Natural killer cell (primary cell): ENCODE data around the gene PPFIA2. TPM values are rescaled to one million over a fixed set of nuclear protein-coding genes. Genes with fewer than 3 reads are reported as not detected.

Experiments
- ATAC-seq, 3 donors: fragments of 150-1000 bp in 2 of 3; fragments of 200-7000 bp in 1 of 3; cut with Tn5 transposase; 1 replicate in 1 of 3; 2 replicates in 2 of 3; pipeline ENCODE4 v1.10.0; 2021; ENCODE audit warnings: mild to moderate bottlenecking in 2 of 3, moderate library complexity in 2 of 3
- DNase-seq, 2 donors: peaks; one replicate each; pipeline versions ENCODE4 v3.0.0 to v3.0.0-alpha.2; 2013 to 2021; ENCODE audit warnings: mixed read lengths in 1 of 2
- H3K27ac ChIP-seq: one replicate; pipeline ENCODE4 v1.5.1; 2013; ENCODE audit warnings: mild to moderate bottlenecking, low read length
- H3K27me3 ChIP-seq: one replicate; pipeline ENCODE4 v1.6.1; 2013; ENCODE audit warnings: low read length; ENCODE audit not compliant: control insufficient read depth, insufficient read depth
- H3K36me3 ChIP-seq: one replicate; pipeline ENCODE4 v1.6.1; 2013; ENCODE audit warnings: low read length; ENCODE audit not compliant: control insufficient read depth, insufficient read depth
- H3K4me1 ChIP-seq: one replicate; pipeline ENCODE4 v1.6.1; 2013; ENCODE audit warnings: low read length; ENCODE audit not compliant: control insufficient read depth, insufficient read depth
- H3K4me3 ChIP-seq: one replicate; pipeline ENCODE4 v1.5.1; 2013; ENCODE audit warnings: low read length
- H3K9me3 ChIP-seq: one replicate; pipeline ENCODE4 v1.6.1; 2013; ENCODE audit warnings: low read length; ENCODE audit not compliant: control insufficient read depth, insufficient read depth
- H3K27ac Mint-ChIP-seq, 2 donors: one replicate each; pipeline ENCODE4 v1.8.0; 2022; ENCODE audit warnings: mild to moderate bottlenecking in 2 of 2, mixed read lengths in 2 of 2, moderate library complexity in 1 of 2
- H3K27me3 Mint-ChIP-seq, 2 donors: one replicate each; pipeline ENCODE4 v1.8.0; 2022; ENCODE audit warnings: low read depth in 2 of 2, mixed read lengths in 2 of 2
- H3K36me3 Mint-ChIP-seq: one replicate; pipeline ENCODE4 v1.8.0; 2022; ENCODE audit warnings: mixed read lengths
- H3K4me1 Mint-ChIP-seq, 2 donors: one replicate each; pipeline ENCODE4 v1.8.0; 2022; ENCODE audit warnings: mixed read lengths in 2 of 2
- H3K4me3 Mint-ChIP-seq: one replicate; pipeline ENCODE4 v1.8.0; 2022; ENCODE audit warnings: mild to moderate bottlenecking, moderate library complexity, mixed read lengths
- H3K9me3 Mint-ChIP-seq, 2 donors: one replicate each; pipeline ENCODE4 v1.8.0; 2022; ENCODE audit warnings: mixed read lengths in 2 of 2
- WGBS: methylation state at CpG from one replicate; pipeline ENCODE4 v1.1.7; 2013; ENCODE audit warnings: missing lambda C conversion rate; ENCODE audit not compliant: insufficient coverage; 5-methylcytosine and 5-hydroxymethylcytosine counted together
- intact Hi-C: fragments of 100-400 bp; cut with micrococcal nuclease; formaldehyde crosslinking; loops from one replicate; pipeline ENCODE4 v1.14.2; 2022
- total RNA-seq, 4 donors: library from RNA; stranded (reverse); fragments of 120-200 nt in 1 of 4; gene quantifications; one replicate each; pipeline versions ENCODE4 v1.2.3 to v1.2.4, GENCODE V29; 2013 to 2022
- TF ChIP-seq, protein P1 (sequence below): fragments of 200-600 bp; IDR thresholded peaks from one replicate; pipeline ENCODE4 v1.8.0; 2022; ENCODE audit warnings: antibody characterized with exemption

Gene PPFIA2
- total RNA-seq, 3 donors from 2014 or later (not counting 1 experiment from before 2014, with no cell fraction given): not detected

GRCh38 chr12:81450920-81451739 is 308.0 kb downstream of the PPFIA2 start:
- no peak for DNase-seq
- H3K9me3 Mint-ChIP-seq: peaks cover 4 to 6% of the 10 kb centered on the region in 2 donors
- H3K36me3 Mint-ChIP-seq: no peaks in the 10 kb centered on the region
- Histone ChIP-seq H3K4me1 (no peaks in the 10 kb centered on the region), H3K4me3 (no peak overlapping the region), H3K36me3 (no peaks in the 10 kb centered on the region), H3K27me3 (no peaks in the 10 kb centered on the region), H3K9me3 (no peaks in the 10 kb centered on the region), H3K27ac (no peak overlapping the region)
- no peaks in the 10 kb centered on the region for H3K27me3 Mint-ChIP-seq
- H3K4me3 Mint-ChIP-seq: no peak overlapping the region
- TF ChIP-seq, protein P1, sequence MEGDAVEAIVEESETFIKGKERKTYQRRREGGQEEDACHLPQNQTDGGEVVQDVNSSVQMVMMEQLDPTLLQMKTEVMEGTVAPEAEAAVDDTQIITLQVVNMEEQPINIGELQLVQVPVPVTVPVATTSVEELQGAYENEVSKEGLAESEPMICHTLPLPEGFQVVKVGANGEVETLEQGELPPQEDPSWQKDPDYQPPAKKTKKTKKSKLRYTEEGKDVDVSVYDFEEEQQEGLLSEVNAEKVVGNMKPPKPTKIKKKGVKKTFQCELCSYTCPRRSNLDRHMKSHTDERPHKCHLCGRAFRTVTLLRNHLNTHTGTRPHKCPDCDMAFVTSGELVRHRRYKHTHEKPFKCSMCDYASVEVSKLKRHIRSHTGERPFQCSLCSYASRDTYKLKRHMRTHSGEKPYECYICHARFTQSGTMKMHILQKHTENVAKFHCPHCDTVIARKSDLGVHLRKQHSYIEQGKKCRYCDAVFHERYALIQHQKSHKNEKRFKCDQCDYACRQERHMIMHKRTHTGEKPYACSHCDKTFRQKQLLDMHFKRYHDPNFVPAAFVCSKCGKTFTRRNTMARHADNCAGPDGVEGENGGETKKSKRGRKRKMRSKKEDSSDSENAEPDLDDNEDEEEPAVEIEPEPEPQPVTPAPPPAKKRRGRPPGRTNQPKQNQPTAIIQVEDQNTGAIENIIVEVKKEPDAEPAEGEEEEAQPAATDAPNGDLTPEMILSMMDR: no peak
- intact Hi-C loops: no loop called here
- ATAC-seq: no peak
- H3K4me1 Mint-ChIP-seq: no peaks in the 10 kb centered on the region
- H3K27ac Mint-ChIP-seq: no peak overlapping the region
- 3% methylated on average over 2 of the region's 5 CpGs for WGBS

- TF ChIP-seq, protein P1: no peak
- intact Hi-C loops: no loop called here
- no peaks in the 10 kb centered on the region for H3K4me1 ChIP-seq
- no peaks in the 10 kb centered on the region for H3K9me3 ChIP-seq
- H3K4me3 ChIP-seq: no peak overlapping the region
- H3K27me3 Mint-ChIP-seq: no peaks in the 10 kb centered on the region
- H3K9me3 Mint-ChIP-seq: no peaks in the 10 kb centered on the region
- H3K36me3 ChIP-seq: no peaks in the 10 kb centered on the region
- DNase-seq (no peak), ATAC-seq (no peak)
- H3K27me3 ChIP-seq: no peaks in the 10 kb centered on the region
- H3K27ac Mint-ChIP-seq: no peak overlapping the region
- H3K4me1 Mint-ChIP-seq: no peaks in the 10 kb centered on the region
- 80% methylated on average over 4 of the region's 6 CpGs for WGBS
- H3K4me3 Mint-ChIP-seq: no peak overlapping the region
- no peak overlapping the region for H3K27ac ChIP-seq
- H3K36me3 Mint-ChIP-seq: no peaks in the 10 kb centered on the region
These were observed 317.5 kb downstream of the PPFIA2 start for GRCh38 chr12:81441629-81442028.

GRCh38 chr12:81440001-81440400 is 319.1 kb downstream of the PPFIA2 start:
- Histone ChIP-seq H3K4me3 (no peak overlapping the region), H3K4me1 (no peaks in the 10 kb centered on the region), H3K27ac (no peak overlapping the region), H3K27me3 (no peaks in the 10 kb centered on the region), H3K9me3 (no peaks in the 10 kb centered on the region), H3K36me3 (no peaks in the 10 kb centered on the region)
- peaks cover 0 to 3% of the 10 kb centered on the region in 2 donors for H3K9me3 Mint-ChIP-seq
- no peaks in the 10 kb centered on the region for H3K36me3 Mint-ChIP-seq
- TF ChIP-seq, protein P1: no peak
- intact Hi-C loops: no loop called here
- WGBS: 57% methylated on average over 3 of the region's 3 CpGs
- no peak overlapping the region for H3K4me3 Mint-ChIP-seq
- no peaks in the 10 kb centered on the region for H3K27me3 Mint-ChIP-seq
- DNase-seq (no peak), ATAC-seq (no peak)
- H3K27ac Mint-ChIP-seq: no peak overlapping the region
- no peaks in the 10 kb centered on the region for H3K4me1 Mint-ChIP-seq

DNA sequence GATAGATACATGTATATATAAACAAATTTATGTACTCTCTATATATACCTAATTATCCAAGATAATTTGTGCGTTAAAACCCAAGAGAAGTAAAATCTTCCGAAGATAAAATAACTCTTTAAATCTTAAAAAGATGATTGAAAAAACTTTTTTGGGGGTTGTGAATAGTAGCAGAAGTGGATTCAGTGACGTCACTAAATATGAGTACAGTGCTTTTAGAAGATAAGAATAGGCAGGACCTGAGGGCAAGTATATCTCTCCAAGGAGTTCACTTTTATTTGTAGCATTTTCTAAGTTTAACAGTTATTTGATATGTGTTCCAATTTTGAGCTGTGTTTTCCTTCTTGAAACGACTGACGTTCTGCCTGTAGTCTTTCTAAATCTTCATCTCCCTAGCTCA is 319.8 kb downstream of the PPFIA2 start:
- TF ChIP-seq, protein P1: no peak
- H3K4me3 Mint-ChIP-seq: no peak overlapping the region
- H3K9me3 ChIP-seq: no peaks in the 10 kb centered on the region
- no peaks in the 10 kb centered on the region for H3K36me3 Mint-ChIP-seq
- H3K36me3 ChIP-seq: no peaks in the 10 kb centered on the region
- H3K27me3 Mint-ChIP-seq: no peaks in the 10 kb centered on the region
- intact Hi-C loops: no loop called here
- H3K4me1 ChIP-seq: no peaks in the 10 kb centered on the region
- H3K4me1 Mint-ChIP-seq: no peaks in the 10 kb centered on the region
- no peak for ATAC-seq
- no peak overlapping the region for H3K27ac Mint-ChIP-seq
- peaks cover 0 to 3% of the 10 kb centered on the region in 2 donors for H3K9me3 Mint-ChIP-seq
- DNase-seq: no peak
- no peaks in the 10 kb centered on the region for H3K27me3 ChIP-seq
- 66% methylated on average over 3 of the region's 5 CpGs for WGBS
- H3K27ac ChIP-seq: no peak overlapping the region
- H3K4me3 ChIP-seq: no peak overlapping the region
